HFFc6 (cell line): ENCODE data around the gene CDH13. TPM values are rescaled to one million over a fixed set of nuclear protein-coding genes. Genes with fewer than 3 reads are reported as not detected.

Experiments
- DNase-seq: peaks from one replicate; pipeline ENCODE4 v3.0.0-alpha.2; 2018
- H3K27ac Mint-ChIP-seq: 2 replicates; pipeline ENCODE4 v1.8.0; 2020; ENCODE audit warnings: mild to moderate bottlenecking, mixed read lengths
- H3K27me3 Mint-ChIP-seq: 2 replicates; pipeline ENCODE4 v1.8.0; 2021; ENCODE audit warnings: mild to moderate bottlenecking, moderate library complexity, mixed read lengths; ENCODE audit not compliant: insufficient read depth
- H3K36me3 Mint-ChIP-seq: 2 replicates; pipeline ENCODE4 v1.8.0; 2021; ENCODE audit warnings: low read depth, mixed read lengths
- H3K4me1 Mint-ChIP-seq: 2 replicates; pipeline ENCODE4 v1.8.0; 2020; ENCODE audit warnings: low read depth, mixed read lengths
- H3K4me3 Mint-ChIP-seq: 2 replicates; pipeline ENCODE4 v1.8.0; 2020; ENCODE audit warnings: mild to moderate bottlenecking, moderate library complexity, mixed read lengths
- H3K9me3 Mint-ChIP-seq: 2 replicates; pipeline ENCODE4 v1.8.0; 2020; ENCODE audit warnings: mild to moderate bottlenecking, mixed read lengths
- total RNA-seq, 6 experiments: library from RNA; stranded (reverse); fragmentation: NEBNext Ultra II Directional; extraction: Animal tissue kit (Norgen Biotek cat#: 25700); gene quantifications; 2 replicates in 1 of 6; 3 replicates in 5 of 6; pipeline ENCODE4 v1.2.3, GENCODE V29; 2021
- TF ChIP-seq, protein P1 (sequence below): fragments of 200-600 bp; sonication (generic); IDR thresholded peaks from 2 replicates; pipeline ENCODE4 v1.5.0; 2021; ENCODE audit warnings: antibody characterized with exemption, mild to moderate bottlenecking

Gene CDH13
- total RNA-seq, 6 experiments from 2014 or later = 3.6 to 14.7 (median 4.7) TPM

DNA sequence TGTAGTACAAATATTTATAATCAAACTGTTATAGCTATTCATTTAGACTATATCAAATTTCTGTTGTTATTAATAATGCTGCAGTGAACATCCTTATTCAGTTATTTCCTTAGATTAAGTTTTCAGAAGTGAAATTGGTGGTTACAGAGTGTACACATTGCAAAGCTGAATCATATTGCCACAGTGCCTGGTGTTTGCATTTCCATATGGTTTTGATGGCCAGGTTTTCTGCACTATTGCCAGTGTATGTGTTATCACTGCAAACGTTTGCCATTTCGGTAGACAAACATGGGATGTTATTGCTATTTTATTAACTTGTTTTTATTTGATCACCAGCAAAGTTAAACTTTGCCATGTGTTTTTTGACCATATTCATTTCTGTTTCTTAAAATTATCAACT lies 259.4 kb downstream of the CDH13 start:
- Mint-ChIP-seq H3K27ac (no peak overlapping the region), H3K27me3 (no peaks in the 10 kb centered on the region), H3K4me1 (peaks cover 10% of the 10 kb centered on the region; the same call in 1 of the 2 replicates), H3K9me3 (peaks cover 9% of the 10 kb centered on the region), H3K4me3 (no peak overlapping the region), H3K36me3 (0 out of 2 replicates have a peak, but pooled peaks cover 4% of the 10 kb centered on the region)
- TF ChIP-seq, protein P1, sequence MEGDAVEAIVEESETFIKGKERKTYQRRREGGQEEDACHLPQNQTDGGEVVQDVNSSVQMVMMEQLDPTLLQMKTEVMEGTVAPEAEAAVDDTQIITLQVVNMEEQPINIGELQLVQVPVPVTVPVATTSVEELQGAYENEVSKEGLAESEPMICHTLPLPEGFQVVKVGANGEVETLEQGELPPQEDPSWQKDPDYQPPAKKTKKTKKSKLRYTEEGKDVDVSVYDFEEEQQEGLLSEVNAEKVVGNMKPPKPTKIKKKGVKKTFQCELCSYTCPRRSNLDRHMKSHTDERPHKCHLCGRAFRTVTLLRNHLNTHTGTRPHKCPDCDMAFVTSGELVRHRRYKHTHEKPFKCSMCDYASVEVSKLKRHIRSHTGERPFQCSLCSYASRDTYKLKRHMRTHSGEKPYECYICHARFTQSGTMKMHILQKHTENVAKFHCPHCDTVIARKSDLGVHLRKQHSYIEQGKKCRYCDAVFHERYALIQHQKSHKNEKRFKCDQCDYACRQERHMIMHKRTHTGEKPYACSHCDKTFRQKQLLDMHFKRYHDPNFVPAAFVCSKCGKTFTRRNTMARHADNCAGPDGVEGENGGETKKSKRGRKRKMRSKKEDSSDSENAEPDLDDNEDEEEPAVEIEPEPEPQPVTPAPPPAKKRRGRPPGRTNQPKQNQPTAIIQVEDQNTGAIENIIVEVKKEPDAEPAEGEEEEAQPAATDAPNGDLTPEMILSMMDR = no peak
- no peak for DNase-seq

GRCh38 chr16:82888591-82889001 lies 261.8 kb downstream of the CDH13 start:
- H3K36me3 Mint-ChIP-seq = 0 out of 2 replicates have a peak, but pooled peaks cover 4% of the 10 kb centered on the region
- TF ChIP-seq, protein P1 = no peak
- peaks cover 10% of the 10 kb centered on the region; the same call in 1 of the 2 replicates for H3K4me1 Mint-ChIP-seq
- H3K4me3 Mint-ChIP-seq = peak overlapping the region; percentile 22; the same call in 1 of the 2 replicates
- H3K27me3 Mint-ChIP-seq = no peaks in the 10 kb centered on the region
- peaks cover 10% of the 10 kb centered on the region for H3K9me3 Mint-ChIP-seq
- DNase-seq = peak; percentile 16
- no peak overlapping the region for H3K27ac Mint-ChIP-seq

- Mint-ChIP-seq H3K27ac (no peak overlapping the region), H3K4me1 (peaks cover 10% of the 10 kb centered on the region; the same call in 1 of the 2 replicates), H3K4me3 (no peak overlapping the region), H3K9me3 (peaks cover 18% of the 10 kb centered on the region), H3K36me3 (0 out of 2 replicates have a peak, but pooled peaks cover 4% of the 10 kb centered on the region), H3K27me3 (peaks cover 1% of the 10 kb centered on the region; the same call in 1 of the 2 replicates)
- TF ChIP-seq, protein P1 = no peak
- no peak for DNase-seq
Observed at GRCh38 chr16:82891424-82891823, 264.7 kb downstream of the CDH13 start.

DNA sequence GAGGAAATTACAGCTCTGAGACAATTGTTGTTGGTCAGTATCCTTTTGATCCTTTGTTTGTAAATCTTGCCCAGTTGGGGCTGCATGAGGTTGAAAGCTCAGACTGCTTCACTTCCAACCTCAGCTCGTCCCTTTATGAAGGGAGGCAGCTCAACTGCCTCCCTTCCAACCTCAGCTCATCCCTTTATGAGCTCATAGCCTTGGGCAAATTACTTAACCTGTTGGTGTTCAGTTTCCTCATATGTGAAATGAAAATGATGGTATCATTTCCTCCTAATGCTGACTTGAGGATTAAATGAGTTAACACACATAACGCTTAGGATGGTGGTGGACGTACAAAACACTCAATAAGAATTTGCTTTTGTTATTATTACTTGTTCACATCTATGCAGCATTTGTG lies 265.1 kb downstream of the CDH13 start:
- TF ChIP-seq, protein P1 = no peak
- peaks cover 15% of the 10 kb centered on the region for H3K9me3 Mint-ChIP-seq
- no peak overlapping the region for H3K27ac Mint-ChIP-seq
- peaks cover 1% of the 10 kb centered on the region; the same call in 1 of the 2 replicates for H3K27me3 Mint-ChIP-seq
- H3K4me3 Mint-ChIP-seq = no peak overlapping the region
- H3K4me1 Mint-ChIP-seq = peaks cover 10% of the 10 kb centered on the region; the same call in 1 of the 2 replicates
- 0 out of 2 replicates have a peak, but pooled peaks cover 4% of the 10 kb centered on the region for H3K36me3 Mint-ChIP-seq
- no peak for DNase-seq

DNA sequence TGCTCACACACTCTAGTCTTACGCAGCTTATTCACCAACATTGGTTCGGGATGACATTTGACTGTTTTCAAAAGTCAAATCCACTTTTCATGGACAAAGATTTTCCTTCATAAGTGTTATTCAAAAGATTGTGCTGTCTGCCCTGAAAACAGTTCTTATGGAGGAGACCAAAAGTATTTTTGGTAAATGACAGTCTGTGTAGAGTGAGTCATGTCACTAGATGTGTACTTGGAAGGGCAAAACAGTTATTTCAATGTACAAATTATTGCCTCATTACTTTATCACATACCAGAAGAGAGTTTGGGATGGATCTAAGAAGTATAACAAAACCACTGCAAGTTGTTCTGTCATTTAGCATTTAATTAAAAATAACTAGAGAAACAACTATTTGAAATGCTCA lies 265.6 kb downstream of the CDH13 start:
- Mint-ChIP-seq H3K27me3 (peaks cover 1% of the 10 kb centered on the region; the same call in 1 of the 2 replicates), H3K4me1 (peaks cover 10% of the 10 kb centered on the region; the same call in 1 of the 2 replicates), H3K36me3 (0 out of 2 replicates have a peak, but pooled peaks cover 4% of the 10 kb centered on the region), H3K27ac (no peak overlapping the region), H3K4me3 (no peak overlapping the region), H3K9me3 (peaks cover 12% of the 10 kb centered on the region)
- DNase-seq = no peak
- TF ChIP-seq, protein P1 = no peak
